HG02981 (cell line): ENCODE results near the gene CD4.

Experiments used
- ATAC-seq: cut with Tn5 transposase; IDR thresholded peaks from one replicate; pipeline ENCODE4 v1.9.1; 2021; ENCODE audit warnings: mild to moderate bottlenecking, moderate library complexity; ENCODE audit not compliant: unreplicated experiment

The CD4 gene

GRCh38 chr12:6826734-6827436 lies 37.6 kb downstream of the CD4 start:
- no peak for ATAC-seq

- no peak for ATAC-seq
Measured at GRCh38 chr12:6827437-6827911, 38.1 kb downstream of the CD4 start.

GRCh38 chr12:6827982-6828780 lies 38.9 kb downstream of the CD4 start, which contains the start of gene P3H3:
TSS of gene P3H3 (plus strand) at chr12:6828407. CDS start at chr12:6828441, 34 bp downstream.
- ATAC-seq: no peak

- ATAC-seq: no peak
Measured at GRCh38 chr12:6828781-6829535, 39.6 kb downstream of the CD4 start.

- ATAC-seq: no peak
Measured at GRCh38 chr12:6829536-6830220, 40.4 kb downstream of the CD4 start.

- no peak for ATAC-seq
Measured at GRCh38 chr12:6830286-6830890, 41.1 kb downstream of the CD4 start.

GRCh38 chr12:6830999-6831398 lies 41.7 kb downstream of the CD4 start:
- no peak for ATAC-seq

- no peak for ATAC-seq
Measured at GRCh38 chr12:6831450-6831995, 42.2 kb downstream of the CD4 start.

GRCh38 chr12:6832125-6832524 lies 42.8 kb downstream of the CD4 start:
- no peak for ATAC-seq

GRCh38 chr12:6833189-6833890 lies 44.0 kb downstream of the CD4 start:
- no peak for ATAC-seq

- ATAC-seq: no peak
Measured at GRCh38 chr12:6834254-6834653, 44.9 kb downstream of the CD4 start.

GRCh38 chr12:6834873-6835272 lies 45.5 kb downstream of the CD4 start:
- ATAC-seq: no peak

- no peak for ATAC-seq
Measured at GRCh38 chr12:6836851-6837250, 47.5 kb downstream of the CD4 start.

- ATAC-seq: no peak
Measured at GRCh38 chr12:6837370-6838060, 48.2 kb downstream of the CD4 start.

GRCh38 chr12:6838854-6839253 lies 49.5 kb downstream of the CD4 start:
- no peak for ATAC-seq

GRCh38 chr12:6839482-6840201 lies 50.3 kb downstream of the CD4 start:
- peak; percentile 72 for ATAC-seq

GRCh38 chr12:6840330-6840729 lies 51.0 kb downstream of the CD4 start:
- no peak for ATAC-seq
